ENCODE measurements around the gene CBR1. TPM values are rescaled to one million over a fixed set of nuclear protein-coding genes. Genes with fewer than 3 reads are reported as not detected.

CBR1 gene
- total and polyA plus RNA-seq, 2 of the 13 experiments (the other 11 are each of a cell fraction or from before 2014, with no cell fraction given): 33.7 to 38.7 TPM

DNA sequence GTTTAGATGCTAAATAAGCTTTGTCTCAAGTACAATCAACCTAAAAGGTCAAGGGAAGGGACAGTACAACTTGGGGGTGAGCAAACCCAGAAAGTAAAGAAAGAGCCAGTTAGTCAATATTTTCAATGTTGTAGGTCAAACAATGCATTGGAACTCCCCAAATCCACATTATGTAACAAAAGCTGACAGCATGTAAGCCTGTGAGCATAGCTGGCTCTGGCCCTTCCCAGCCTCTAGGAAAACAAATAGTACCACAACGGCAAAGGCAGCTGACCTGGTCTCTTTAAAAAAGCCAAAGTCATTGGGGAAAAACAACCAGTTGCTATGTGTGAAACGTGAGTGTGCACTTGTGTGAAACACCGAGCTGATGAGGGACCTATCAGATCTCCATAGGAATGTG lies 3.4 kb downstream of the CBR1 start (continued):
- TF ChIP-seq MED1 (CRISPR knock-in tag; IDR thresholded peaks at IDR 0.05) (peak; percentile 68), CBFB (CRISPR knock-in tag; IDR thresholded peaks at IDR 0.05) (no peak), DPF2 (CRISPR knock-in tag; IDR thresholded peaks at IDR 0.05; ENCODE audit: borderline replicate concordance, low read depth) (0 out of 2 replicates have a peak, but pooled peaks have one; percentile 31), SOX6 (IDR thresholded peaks at IDR 0.05) (no peak), SOX6 (CRISPR knock-in tag; IDR thresholded peaks at IDR 0.05) (peak; percentile 98), TEAD3 (CRISPR knock-in tag; optimal IDR thresholded peaks at IDR 0.05; ENCODE audit: borderline replicate concordance) (peak; percentile 68), ZBTB21 (CRISPR knock-in tag; IDR thresholded peaks at IDR 0.05) (no peak), SUZ12 (IDR thresholded peaks at IDR 0.05; ENCODE audit: low read depth, low read length) (no peak), SOX13 (IDR thresholded peaks at IDR 0.05) (peak; percentile 83), SOX13 (CRISPR knock-in tag; conservative IDR thresholded peaks at IDR 0.05 in 1 of 2, IDR thresholded peaks at IDR 0.05 in 1 of 2) (peak in 1 of 2 experiments; percentile 98; a peak in 2 of 4 replicates), ZNF264 (CRISPR knock-in tag; IDR thresholded peaks at IDR 0.05) (no peak), ZNF354B (CRISPR knock-in tag; IDR thresholded peaks at IDR 0.05) (no peak), PCBP2 (optimal IDR thresholded peaks at IDR 0.05; ENCODE audit: low read depth, low read length, poor library complexity, severe bottlenecking) (no peak)
- TF ChIP-seq, protein P1, sequence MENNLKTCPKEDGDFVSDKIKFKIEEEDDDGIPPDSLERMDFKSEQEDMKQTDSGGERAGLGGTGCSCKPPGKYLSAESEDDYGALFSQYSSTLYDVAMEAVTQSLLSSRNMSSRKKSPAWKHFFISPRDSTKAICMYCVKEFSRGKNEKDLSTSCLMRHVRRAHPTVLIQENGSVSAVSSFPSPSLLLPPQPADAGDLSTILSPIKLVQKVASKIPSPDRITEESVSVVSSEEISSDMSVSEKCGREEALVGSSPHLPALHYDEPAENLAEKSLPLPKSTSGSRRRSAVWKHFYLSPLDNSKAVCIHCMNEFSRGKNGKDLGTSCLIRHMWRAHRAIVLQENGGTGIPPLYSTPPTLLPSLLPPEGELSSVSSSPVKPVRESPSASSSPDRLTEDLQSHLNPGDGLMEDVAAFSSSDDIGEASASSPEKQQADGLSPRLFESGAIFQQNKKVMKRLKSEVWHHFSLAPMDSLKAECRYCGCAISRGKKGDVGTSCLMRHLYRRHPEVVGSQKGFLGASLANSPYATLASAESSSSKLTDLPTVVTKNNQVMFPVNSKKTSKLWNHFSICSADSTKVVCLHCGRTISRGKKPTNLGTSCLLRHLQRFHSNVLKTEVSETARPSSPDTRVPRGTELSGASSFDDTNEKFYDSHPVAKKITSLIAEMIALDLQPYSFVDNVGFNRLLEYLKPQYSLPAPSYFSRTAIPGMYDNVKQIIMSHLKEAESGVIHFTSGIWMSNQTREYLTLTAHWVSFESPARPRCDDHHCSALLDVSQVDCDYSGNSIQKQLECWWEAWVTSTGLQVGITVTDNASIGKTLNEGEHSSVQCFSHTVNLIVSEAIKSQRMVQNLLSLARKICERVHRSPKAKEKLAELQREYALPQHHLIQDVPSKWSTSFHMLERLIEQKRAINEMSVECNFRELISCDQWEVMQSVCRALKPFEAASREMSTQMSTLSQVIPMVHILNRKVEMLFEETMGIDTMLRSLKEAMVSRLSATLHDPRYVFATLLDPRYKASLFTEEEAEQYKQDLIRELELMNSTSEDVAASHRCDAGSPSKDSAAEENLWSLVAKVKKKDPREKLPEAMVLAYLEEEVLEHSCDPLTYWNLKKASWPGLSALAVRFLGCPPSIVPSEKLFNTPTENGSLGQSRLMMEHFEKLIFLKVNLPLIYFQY (CRISPR knock-in tag; IDR thresholded peaks at IDR 0.05; ENCODE audit: borderline replicate concordance): peak; percentile 35; the same call in 1 of the 2 replicates
- TF ChIP-seq, protein P2, sequence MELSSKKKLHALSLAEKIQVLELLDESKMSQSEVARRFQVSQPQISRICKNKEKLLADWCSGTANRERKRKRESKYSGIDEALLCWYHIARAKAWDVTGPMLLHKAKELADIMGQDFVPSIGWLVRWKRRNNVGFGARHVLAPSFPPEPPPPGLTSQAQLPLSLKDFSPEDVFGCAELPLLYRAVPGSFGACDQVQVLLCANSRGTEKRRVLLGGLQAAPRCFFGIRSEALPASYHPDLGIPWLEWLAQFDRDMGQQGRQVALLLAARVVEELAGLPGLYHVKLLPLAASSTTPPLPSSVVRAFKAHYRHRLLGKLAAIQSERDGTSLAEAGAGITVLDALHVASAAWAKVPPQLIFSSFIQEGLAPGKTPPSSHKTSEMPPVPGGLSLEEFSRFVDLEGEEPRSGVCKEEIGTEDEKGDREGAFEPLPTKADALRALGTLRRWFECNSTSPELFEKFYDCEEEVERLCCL (CRISPR knock-in tag; IDR thresholded peaks at IDR 0.05; ENCODE audit: borderline replicate concordance): no peak
- TF ChIP-seq, protein P3, sequence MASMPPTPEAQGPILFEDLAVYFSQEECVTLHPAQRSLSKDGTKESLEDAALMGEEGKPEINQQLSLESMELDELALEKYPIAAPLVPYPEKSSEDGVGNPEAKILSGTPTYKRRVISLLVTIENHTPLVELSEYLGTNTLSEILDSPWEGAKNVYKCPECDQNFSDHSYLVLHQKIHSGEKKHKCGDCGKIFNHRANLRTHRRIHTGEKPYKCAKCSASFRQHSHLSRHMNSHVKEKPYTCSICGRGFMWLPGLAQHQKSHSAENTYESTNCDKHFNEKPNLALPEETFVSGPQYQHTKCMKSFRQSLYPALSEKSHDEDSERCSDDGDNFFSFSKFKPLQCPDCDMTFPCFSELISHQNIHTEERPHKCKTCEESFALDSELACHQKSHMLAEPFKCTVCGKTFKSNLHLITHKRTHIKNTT (CRISPR knock-in tag; IDR thresholded peaks at IDR 0.05): no peak
- TF ChIP-seq, protein P4, sequence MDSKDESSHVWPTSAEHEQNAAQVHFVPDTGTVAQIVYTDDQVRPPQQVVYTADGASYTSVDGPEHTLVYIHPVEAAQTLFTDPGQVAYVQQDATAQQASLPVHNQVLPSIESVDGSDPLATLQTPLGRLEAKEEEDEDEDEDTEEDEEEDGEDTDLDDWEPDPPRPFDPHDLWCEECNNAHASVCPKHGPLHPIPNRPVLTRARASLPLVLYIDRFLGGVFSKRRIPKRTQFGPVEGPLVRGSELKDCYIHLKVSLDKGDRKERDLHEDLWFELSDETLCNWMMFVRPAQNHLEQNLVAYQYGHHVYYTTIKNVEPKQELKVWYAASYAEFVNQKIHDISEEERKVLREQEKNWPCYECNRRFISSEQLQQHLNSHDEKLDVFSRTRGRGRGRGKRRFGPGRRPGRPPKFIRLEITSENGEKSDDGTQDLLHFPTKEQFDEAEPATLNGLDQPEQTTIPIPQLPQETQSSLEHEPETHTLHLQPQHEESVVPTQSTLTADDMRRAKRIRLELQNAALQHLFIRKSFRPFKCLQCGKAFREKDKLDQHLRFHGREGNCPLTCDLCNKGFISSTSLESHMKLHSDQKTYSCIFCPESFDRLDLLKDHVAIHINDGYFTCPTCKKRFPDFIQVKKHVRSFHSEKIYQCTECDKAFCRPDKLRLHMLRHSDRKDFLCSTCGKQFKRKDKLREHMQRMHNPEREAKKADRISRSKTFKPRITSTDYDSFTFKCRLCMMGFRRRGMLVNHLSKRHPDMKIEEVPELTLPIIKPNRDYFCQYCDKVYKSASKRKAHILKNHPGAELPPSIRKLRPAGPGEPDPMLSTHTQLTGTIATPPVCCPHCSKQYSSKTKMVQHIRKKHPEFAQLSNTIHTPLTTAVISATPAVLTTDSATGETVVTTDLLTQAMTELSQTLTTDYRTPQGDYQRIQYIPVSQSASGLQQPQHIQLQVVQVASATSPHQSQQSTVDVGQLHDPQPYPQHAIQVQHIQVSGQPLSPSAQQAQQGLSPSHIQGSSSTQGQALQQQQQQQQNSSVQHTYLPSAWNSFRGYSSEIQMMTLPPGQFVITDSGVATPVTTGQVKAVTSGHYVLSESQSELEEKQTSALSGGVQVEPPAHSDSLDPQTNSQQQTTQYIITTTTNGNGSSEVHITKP (CRISPR knock-in tag; IDR thresholded peaks at IDR 0.05; ENCODE audit: low read depth): peak; percentile 76; the same call in 1 of the 2 replicates
- TF ChIP-seq, protein P5, sequence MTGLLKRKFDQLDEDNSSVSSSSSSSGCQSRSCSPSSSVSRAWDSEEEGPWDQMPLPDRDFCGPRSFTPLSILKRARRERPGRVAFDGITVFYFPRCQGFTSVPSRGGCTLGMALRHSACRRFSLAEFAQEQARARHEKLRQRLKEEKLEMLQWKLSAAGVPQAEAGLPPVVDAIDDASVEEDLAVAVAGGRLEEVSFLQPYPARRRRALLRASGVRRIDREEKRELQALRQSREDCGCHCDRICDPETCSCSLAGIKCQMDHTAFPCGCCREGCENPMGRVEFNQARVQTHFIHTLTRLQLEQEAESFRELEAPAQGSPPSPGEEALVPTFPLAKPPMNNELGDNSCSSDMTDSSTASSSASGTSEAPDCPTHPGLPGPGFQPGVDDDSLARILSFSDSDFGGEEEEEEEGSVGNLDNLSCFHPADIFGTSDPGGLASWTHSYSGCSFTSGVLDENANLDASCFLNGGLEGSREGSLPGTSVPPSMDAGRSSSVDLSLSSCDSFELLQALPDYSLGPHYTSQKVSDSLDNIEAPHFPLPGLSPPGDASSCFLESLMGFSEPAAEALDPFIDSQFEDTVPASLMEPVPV (CRISPR knock-in tag; IDR thresholded peaks at IDR 0.05): no peak
